Liver (tissue), 4 donors: ENCODE measurements around the gene MCCC1. TPM values are rescaled to one million over a fixed set of nuclear protein-coding genes. Genes with fewer than 3 reads are reported as not detected.

ENCODE experiments used
- polyA plus RNA-seq, 2 donors: library from polyadenylated mRNA; stranded (reverse) in 1 of 2; unstranded in 1 of 2; fragments of 200-250 nt in 1 of 2; fragments of >200 nt in 1 of 2; fragmentation: Nextera tagmentation in 1 of 2; extraction: Ambion mirVana in 1 of 2; gene quantifications; one replicate each; pipeline versions ENCODE4 v1.2.1 to v1.2.3, GENCODE V29; 2013 to 2015
- total RNA-seq, 2 donors: library from RNA; depleted of rRNA; stranded (reverse); fragments of >200 nt; gene quantifications; one replicate each; pipeline ENCODE4 v1.2.3, GENCODE V29; 2014
- donor health status: healthy.
- donor health status: healthy.
- donor health status: healthy.

MCCC1 gene
- total and polyA plus RNA-seq, 4 donors = 23.4 to 40.0 (median 34.5) TPM

Other genes starting within 250 kb of the MCCC1 start
- 10 to 100 TPM; 30.5 to 56.0 TPM for gene DCUN1D1, start 119.0 kb downstream of the MCCC1 start, total RNA-seq
- 10 to 100 TPM in 1 of 2 donors, 1 to 10 TPM in 1; 9.1 to 16.4 TPM for gene DCUN1D1, start 119.0 kb downstream of the MCCC1 start, polyA plus RNA-seq
- under 1 TPM in 1 of 2 donors, not detected in 1; 0.19 TPM for gene LAMP3, start 63.2 kb upstream of the MCCC1 start, total RNA-seq
- under 1 TPM; 0.07 to 0.10 TPM for gene LAMP3, start 63.2 kb upstream of the MCCC1 start, polyA plus RNA-seq
- 1 to 10 TPM in 1 of 2 donors, under 1 TPM in 1; 0.84 to 1.8 TPM for gene B3GNT5, start 153.8 kb upstream of the MCCC1 start, total RNA-seq
- gene B3GNT5, start 153.8 kb upstream of the MCCC1 start, polyA plus RNA-seq = under 1 TPM; 0.22 to 0.23 TPM